Measurements from ENCODE around the gene HPS4. TPM values are rescaled to one million over a fixed set of nuclear protein-coding genes. Genes with fewer than 3 reads are reported as not detected.
"Not testable (repeated sequence)": the region's sequence is repeated elsewhere in the genome, so short reads cannot be mapped to it uniquely, and the experiment has no call there.

HPS4 gene
- total and polyA plus RNA-seq, 8 donors = 10.3 to 46.1 (median 24.3) TPM

GRCh38 chr22:26439559-26439958, 44.0 kb downstream of the HPS4 start:
- intact Hi-C loops (cut with DNase I; ENCODE audit: low total_unique reads) = no loop called here

GRCh38 chr22:26438776-26439175, 44.8 kb downstream of the HPS4 start:
- DNase-seq; H3K27me3 ChIP-seq; H3K9me3 ChIP-seq; H3K4me3 ChIP-seq; intact Hi-C loops (cut with DNase I; ENCODE audit: low total_unique reads): not testable (repeated sequence)
- WGBS, 5 donors = 64 to 78% (median 69%) methylated on average over 3 of the region's 3 CpGs
- H3K36me3 ChIP-seq = peaks cover 2 to 20% (median 18%) of the 10 kb centered on the region in 4 donors
- H3K27ac ChIP-seq = peak overlapping the region; percentile 15 to 68 (median 35)
- H3K4me1 ChIP-seq = peaks cover 5 to 35% (median 24%) of the 10 kb centered on the region in 4 donors

More at GRCh38 chr22:26439559-26439958, 44.0 kb downstream of the HPS4 start:
- Histone ChIP-seq H3K27ac (peak overlapping the region in 3 of 5 donors; percentile 29 to 68 (median 38)), H3K4me3 (no peak overlapping the region), H3K36me3 (peaks cover 0 to 16% (median 12%) of the 10 kb centered on the region in 4 donors), H3K27me3 (no peaks in the 10 kb centered on the region), H3K9me3 (no peaks in the 10 kb centered on the region), H3K4me1 (peaks cover 5 to 35% (median 25%) of the 10 kb centered on the region in 4 donors)
- WGBS, 5 donors = 71 to 88% (median 81%) methylated on average over 3 of the region's 3 CpGs
- DNase-seq = no peak
- no peak for TF ChIP-seq EP300 (IDR thresholded peaks at IDR 0.05)
- no peak for TF ChIP-seq POLR2AphosphoS5 (IDR thresholded peaks at IDR 0.05)
- no peak for TF ChIP-seq POLR2A (IDR thresholded peaks at IDR 0.05)
- TF ChIP-seq CTCF (IDR thresholded peaks at IDR 0.05) = no peak

GRCh38 chr22:26437694-26438392, 45.7 kb downstream of the HPS4 start:
- no peak overlapping the region for H3K4me3 ChIP-seq
- no peak for DNase-seq
- TF ChIP-seq CTCF (IDR thresholded peaks at IDR 0.05) = no peak
- no peak for TF ChIP-seq POLR2AphosphoS5 (IDR thresholded peaks at IDR 0.05)
- TF ChIP-seq EP300 (IDR thresholded peaks at IDR 0.05) = no peak
- no peak for TF ChIP-seq POLR2A (IDR thresholded peaks at IDR 0.05)
- H3K36me3 ChIP-seq = peaks cover 5 to 18% (median 17%) of the 10 kb centered on the region in 4 donors
- peak overlapping the region; percentile 24 to 85 (median 69) for H3K27ac ChIP-seq
- H3K9me3 ChIP-seq = no peaks in the 10 kb centered on the region
- WGBS, 5 donors = 79 to 90% (median 86%) methylated on average over 14 of the region's 14 CpGs
- peaks cover 5 to 35% (median 24%) of the 10 kb centered on the region in 4 donors for H3K4me1 ChIP-seq
- intact Hi-C loops (cut with DNase I; ENCODE audit: low total_unique reads) = no loop called here
- no peaks in the 10 kb centered on the region for H3K27me3 ChIP-seq

GRCh38 chr22:26436903-26437515, 46.6 kb downstream of the HPS4 start:
- no peaks in the 10 kb centered on the region for H3K9me3 ChIP-seq
- peaks cover 0 to 4% (median 0%) of the 10 kb centered on the region in 3 donors for H3K27me3 ChIP-seq
- peak in 2 of 3 donors; percentile 71 to 85 for TF ChIP-seq POLR2AphosphoS5 (IDR thresholded peaks at IDR 0.05)
- TF ChIP-seq POLR2A (IDR thresholded peaks at IDR 0.05) = no peak
- peak in 2 of 7 experiments; percentile 7 to 35 for TF ChIP-seq CTCF (IDR thresholded peaks at IDR 0.05)
- TF ChIP-seq EP300 (IDR thresholded peaks at IDR 0.05) = no peak
- peak; percentile 91 to 92 for DNase-seq
- intact Hi-C loops (cut with DNase I; ENCODE audit: low total_unique reads) = no loop called here
- H3K4me3 ChIP-seq = no peak overlapping the region
- H3K4me1 ChIP-seq = peaks cover 5 to 35% (median 24%) of the 10 kb centered on the region in 4 donors
- 31 to 50% (median 45%) methylated on average over 10 to 11 of the region's 11 CpGs for WGBS, 5 donors
- peak overlapping the region; percentile 64 to 85 (median 71) for H3K27ac ChIP-seq
- H3K36me3 ChIP-seq = peaks cover 5 to 16% (median 16%) of the 10 kb centered on the region in 4 donors

Measured in stomach (tissue), 9 donors.